Measurements from ENCODE around the gene CHN2. TPM values are rescaled to one million over a fixed set of nuclear protein-coding genes. Genes with fewer than 3 reads are reported as not detected.

The CHN2 gene
- polyA plus RNA-seq, 1 of the 3 experiments (the other 2 are of a cell fraction): 0.02 TPM

DNA sequence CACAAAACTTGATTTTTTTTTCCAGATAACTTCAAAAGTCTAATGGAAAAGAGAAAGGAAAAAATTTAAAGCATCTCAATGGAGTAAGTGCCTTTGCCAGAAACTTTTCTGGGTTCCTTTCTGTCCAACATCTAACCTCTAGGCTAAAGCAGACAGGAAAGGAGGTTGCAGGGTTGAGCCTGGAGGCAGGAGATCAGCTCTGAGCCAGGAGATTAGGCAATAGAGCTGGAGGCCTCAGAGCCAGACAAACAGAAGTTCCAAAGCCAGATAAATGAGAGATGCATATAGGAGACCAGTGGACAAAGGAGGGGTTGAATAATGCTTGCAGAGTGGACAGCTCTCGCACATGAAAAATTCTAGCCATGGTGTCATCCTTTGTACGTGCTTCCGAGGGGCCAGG lies 42.9 kb downstream of the CHN2 start:
- Histone ChIP-seq H3K9me2 (no peaks in the 10 kb centered on the region), H3K4me2 (no peak overlapping the region), H3K9me3 (no peaks in the 10 kb centered on the region), H3K79me2 (ENCODE audit: insufficient read depth) (no peaks in the 10 kb centered on the region), H3K4me3 (ENCODE audit: low read depth in 2 of 2, low read length in 1 of 2) (no peak overlapping the region), H3K27ac (ENCODE audit: low read depth in 2 of 2, low read length in 1 of 2) (no peak overlapping the region), H3K9ac (no peak overlapping the region), H3F3A (replicated peaks; ENCODE audit: insufficient read depth) (no peaks in the 10 kb centered on the region), H3K27me3 (ENCODE audit: insufficient read depth) (no peaks in the 10 kb centered on the region), H4K20me1 (ENCODE audit: insufficient read depth) (no peaks in the 10 kb centered on the region), H3K4me1 (ENCODE audit: control insufficient read depth in 1 of 2, insufficient read depth in 2 of 2, low read depth in 1 of 2, low read length in 1 of 2) (no peaks in the 10 kb centered on the region), H2AFZ (ENCODE audit: low read depth) (no peak overlapping the region), H3K36me3 (replicated peaks in 1 of 2; ENCODE audit: control insufficient read depth in 1 of 2, insufficient read depth in 2 of 2, low read length in 1 of 2) (no peaks in the 10 kb centered on the region)
- CTCF ChIA-PET: interaction anchor here (0.7 to 1.5 kb wide), 9 partner anchors 12 to 1936 kb away, joined by 3 to 7 read pairs (median 3); partner anchors contain the start of gene CHN2
- TF ChIP-seq YY1 (IDR thresholded peaks at IDR 0.05; ENCODE audit: low read depth) (no peak), PBX3 (IDR thresholded peaks at IDR 0.05) (no peak), SIN3A (IDR thresholded peaks at IDR 0.05; ENCODE audit: borderline replicate concordance, low read depth, low read length) (no peak), USF1 (IDR thresholded peaks at IDR 0.05; ENCODE audit: borderline replicate concordance, low read depth) (no peak), USF2 (IDR thresholded peaks at IDR 0.05; ENCODE audit: borderline replicate concordance, low read depth, low read length) (no peak), GATA2 (CRISPR knock-in tag; IDR thresholded peaks at IDR 0.05) (no peak), POLR2AphosphoS5 (IDR thresholded peaks at IDR 0.05; ENCODE audit: low read depth, low read length) (no peak), MAX (IDR thresholded peaks at IDR 0.05; ENCODE audit: low read depth) (no peak), TAF1 (IDR thresholded peaks at IDR 0.05; ENCODE audit: borderline replicate concordance, low read depth, low read length) (no peak), EP300 (IDR thresholded peaks at IDR 0.05; ENCODE audit: borderline replicate concordance in 1 of 2, low read depth in 1 of 2, low read length in 1 of 2) (no peak), SMC3 (IDR thresholded peaks at IDR 0.05; ENCODE audit: low read depth, low read length) (no peak), NRF1 (IDR thresholded peaks at IDR 0.05; ENCODE audit: low read depth, low read length) (no peak), EZH2phosphoT487 (IDR thresholded peaks at IDR 0.05; ENCODE audit: borderline replicate concordance, low read depth) (no peak)
- TF ChIP-seq, protein P1, sequence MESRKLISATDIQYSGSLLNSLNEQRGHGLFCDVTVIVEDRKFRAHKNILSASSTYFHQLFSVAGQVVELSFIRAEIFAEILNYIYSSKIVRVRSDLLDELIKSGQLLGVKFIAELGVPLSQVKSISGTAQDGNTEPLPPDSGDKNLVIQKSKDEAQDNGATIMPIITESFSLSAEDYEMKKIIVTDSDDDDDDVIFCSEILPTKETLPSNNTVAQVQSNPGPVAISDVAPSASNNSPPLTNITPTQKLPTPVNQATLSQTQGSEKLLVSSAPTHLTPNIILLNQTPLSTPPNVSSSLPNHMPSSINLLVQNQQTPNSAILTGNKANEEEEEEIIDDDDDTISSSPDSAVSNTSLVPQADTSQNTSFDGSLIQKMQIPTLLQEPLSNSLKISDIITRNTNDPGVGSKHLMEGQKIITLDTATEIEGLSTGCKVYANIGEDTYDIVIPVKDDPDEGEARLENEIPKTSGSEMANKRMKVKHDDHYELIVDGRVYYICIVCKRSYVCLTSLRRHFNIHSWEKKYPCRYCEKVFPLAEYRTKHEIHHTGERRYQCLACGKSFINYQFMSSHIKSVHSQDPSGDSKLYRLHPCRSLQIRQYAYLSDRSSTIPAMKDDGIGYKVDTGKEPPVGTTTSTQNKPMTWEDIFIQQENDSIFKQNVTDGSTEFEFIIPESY (IDR thresholded peaks at IDR 0.05; ENCODE audit: borderline replicate concordance, low read depth): no peak
- POLR2A ChIA-PET: no interaction called here
- 62% methylated on average over 3 of the region's 3 CpGs for WGBS (ENCODE audit: low lambda C conversion rate)
- DNase-seq: no peak
